ENCODE results near the gene KLHL35.

Gene KLHL35

GRCh38 chr11:75468534-75469340 lies 35.7 kb upstream of the KLHL35 start:
- no peak for FAIRE-seq

- FAIRE-seq, result no peak
Measured at GRCh38 chr11:75467881-75468280, 34.9 kb upstream of the KLHL35 start.

GRCh38 chr11:75467311-75467710 lies 34.3 kb upstream of the KLHL35 start:
- FAIRE-seq, result no peak

GRCh38 chr11:75465701-75466531 lies 32.9 kb upstream of the KLHL35 start:
- FAIRE-seq, result no peak

- FAIRE-seq, result no peak
Measured at GRCh38 chr11:75463106-75463774, 30.2 kb upstream of the KLHL35 start.

- FAIRE-seq, result no peak
Measured at GRCh38 chr11:75462117-75462653, 29.2 kb upstream of the KLHL35 start.

GRCh38 chr11:75461151-75461550 lies 28.1 kb upstream of the KLHL35 start:
- no peak for FAIRE-seq

GRCh38 chr11:75456596-75457183 lies 23.7 kb upstream of the KLHL35 start:
- FAIRE-seq, result no peak

- FAIRE-seq, result no peak
Measured at GRCh38 chr11:75454987-75455386, 22.0 kb upstream of the KLHL35 start.

- no peak for FAIRE-seq
Measured at GRCh38 chr11:75453916-75454655, 21.1 kb upstream of the KLHL35 start.

- no peak for FAIRE-seq
Measured at GRCh38 chr11:75450826-75451821, 18.1 kb upstream of the KLHL35 start.

GRCh38 chr11:75450236-75450635 lies 17.2 kb upstream of the KLHL35 start:
- FAIRE-seq, result no peak

- FAIRE-seq, result no peak
Measured at GRCh38 chr11:75449776-75450175, 16.8 kb upstream of the KLHL35 start.

GRCh38 chr11:75449271-75449670 lies 16.3 kb upstream of the KLHL35 start:
- no peak for FAIRE-seq

GRCh38 chr11:75447415-75447814 lies 14.4 kb upstream of the KLHL35 start:
- FAIRE-seq, result no peak

- no peak for FAIRE-seq
Measured at GRCh38 chr11:75445315-75445953, 12.4 kb upstream of the KLHL35 start.

- FAIRE-seq, result no peak
Measured at GRCh38 chr11:75443043-75443442, 10.0 kb upstream of the KLHL35 start.

- FAIRE-seq, result no peak
Measured at GRCh38 chr11:75442161-75442885, 9.3 kb upstream of the KLHL35 start.

- FAIRE-seq, result no peak
Measured at GRCh38 chr11:75441804-75442132, 8.8 kb upstream of the KLHL35 start.

All from A204.1 (cell line).